NCI-H1694 treated with DMSO at 0.1 percent for 48 hours (cell line): ENCODE measurements around the gene GBX1.

Experiments used
- DNase-seq: peaks from one replicate; lab custom pipeline; 2025; lab: John Stamatoyannopoulos, UW

The GBX1 gene

DNA sequence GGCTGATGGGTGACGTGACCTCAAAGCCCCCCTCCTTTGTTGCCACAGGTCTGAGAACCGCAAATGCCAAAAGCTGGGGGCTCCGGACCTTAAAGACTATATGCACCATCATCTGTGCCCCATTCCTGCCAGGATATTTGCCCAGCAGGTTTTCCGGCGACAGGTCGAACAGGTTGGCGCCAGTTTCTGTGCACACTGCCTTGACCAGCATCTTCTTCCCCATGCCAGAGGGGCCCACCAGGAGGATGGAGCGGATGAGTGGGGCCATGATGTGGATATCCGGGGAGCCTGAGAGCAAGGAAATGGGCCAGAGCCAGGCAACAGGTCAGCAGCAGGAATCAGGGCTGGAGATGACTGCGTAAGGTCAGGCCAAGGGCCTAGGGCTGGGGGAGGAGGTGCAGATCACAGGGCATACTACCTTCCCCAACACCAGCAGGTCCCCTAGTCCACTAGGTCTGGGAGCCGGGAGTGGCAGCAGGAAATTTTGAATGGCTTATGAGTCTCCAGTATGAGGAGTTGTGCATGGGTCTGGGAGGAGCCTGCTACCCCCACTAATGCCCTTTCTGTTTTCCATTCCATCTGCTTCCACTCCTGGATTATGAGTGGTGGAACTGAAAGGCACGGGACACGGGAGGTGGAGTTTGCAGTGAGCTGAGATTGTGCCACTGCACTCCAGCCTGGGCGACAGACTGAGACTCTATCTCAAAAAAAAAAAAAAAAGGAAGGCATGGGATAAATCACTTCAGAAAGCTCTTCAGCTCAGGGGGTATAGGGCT, 25.9 kb upstream of the GBX1 start:
- no peak for DNase-seq

DNA sequence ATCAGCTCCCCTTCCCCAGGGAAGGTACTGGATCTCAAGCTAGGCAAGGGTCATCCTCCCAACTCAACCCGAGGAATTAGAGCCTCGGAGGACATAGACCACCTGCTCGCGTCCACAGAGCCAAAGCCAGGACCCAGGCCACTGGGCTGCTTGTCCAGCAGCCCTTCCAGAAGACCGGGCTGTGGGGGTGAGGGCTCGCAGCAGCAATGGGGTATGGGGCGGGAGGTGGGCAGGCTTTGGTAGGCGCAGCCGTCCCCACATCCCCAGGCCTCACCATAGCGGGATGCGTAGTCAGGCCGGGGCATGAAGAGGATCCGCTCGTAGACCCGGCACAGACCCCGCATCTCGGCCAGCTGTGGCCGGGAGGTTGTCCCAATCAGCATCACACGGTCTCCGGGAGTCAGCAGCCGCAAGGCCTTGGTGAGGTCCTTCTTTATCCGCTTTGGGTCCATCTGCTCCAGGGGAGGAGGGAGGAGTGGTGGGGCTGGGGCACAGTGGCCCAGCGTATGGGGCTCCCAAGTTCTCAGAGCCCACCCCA, 24.6 kb upstream of the GBX1 start:
- no peak for DNase-seq

- no peak for DNase-seq
Measured at GRCh38 chr7:151191544-151191943, 24.1 kb upstream of the GBX1 start.

GRCh38 chr7:151189038-151189437, 21.5 kb upstream of the GBX1 start:
- no peak for DNase-seq

GRCh38 chr7:151188252-151188542, 20.7 kb upstream of the GBX1 start:
- no peak for DNase-seq

DNA sequence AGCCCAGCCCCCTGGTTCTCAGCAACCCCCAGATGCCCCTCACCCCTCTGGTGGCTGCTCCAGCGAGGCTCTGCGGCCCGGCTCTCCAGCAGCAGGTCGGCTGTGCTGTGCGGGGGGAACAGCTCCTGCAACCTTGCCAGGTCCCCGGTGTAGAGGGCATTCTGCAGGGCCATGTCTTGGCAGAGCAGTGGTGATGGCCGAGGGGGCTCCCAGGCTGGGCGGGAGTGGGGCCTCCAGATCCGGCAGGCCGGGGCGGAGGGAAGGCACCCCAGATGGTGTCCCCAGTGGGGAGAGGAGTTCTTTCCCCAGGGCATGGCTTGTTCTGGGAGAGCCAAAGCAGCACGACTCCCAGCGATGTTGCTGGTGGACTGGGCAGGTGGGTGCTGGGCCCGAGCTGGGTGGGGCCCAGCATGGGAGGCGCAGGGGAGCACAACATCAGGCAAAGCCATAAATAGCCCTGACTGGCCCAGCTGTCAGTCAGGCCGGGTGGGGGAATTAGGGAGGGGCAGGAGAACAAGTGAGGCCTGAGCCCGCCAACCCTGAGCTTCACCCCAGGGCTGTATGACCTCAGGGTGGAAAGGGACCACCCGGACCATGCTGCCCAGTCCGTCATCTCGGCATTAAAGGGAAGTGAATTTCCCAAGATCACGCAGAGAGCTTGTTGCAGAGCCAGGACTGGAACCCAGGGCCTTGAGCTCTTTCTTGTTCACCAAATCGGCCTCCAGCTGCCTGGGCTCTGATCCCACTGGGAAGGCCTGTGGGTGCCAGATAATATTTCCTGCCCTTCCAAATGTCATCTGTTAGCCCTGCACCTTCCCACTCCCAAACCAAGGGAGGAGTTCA, 20.1 kb upstream of the GBX1 start:
- DNase-seq: no peak

GRCh38 chr7:151186640-151187408, 19.3 kb upstream of the GBX1 start, which contains the start of gene ASB10:
Gene ASB10 (minus strand): TSS chr7:151187250. CDS start chr7:151187130, 120 bp downstream.
- no peak for DNase-seq

GRCh38 chr7:151185762-151186639, 18.5 kb upstream of the GBX1 start:
- no peak for DNase-seq

DNA sequence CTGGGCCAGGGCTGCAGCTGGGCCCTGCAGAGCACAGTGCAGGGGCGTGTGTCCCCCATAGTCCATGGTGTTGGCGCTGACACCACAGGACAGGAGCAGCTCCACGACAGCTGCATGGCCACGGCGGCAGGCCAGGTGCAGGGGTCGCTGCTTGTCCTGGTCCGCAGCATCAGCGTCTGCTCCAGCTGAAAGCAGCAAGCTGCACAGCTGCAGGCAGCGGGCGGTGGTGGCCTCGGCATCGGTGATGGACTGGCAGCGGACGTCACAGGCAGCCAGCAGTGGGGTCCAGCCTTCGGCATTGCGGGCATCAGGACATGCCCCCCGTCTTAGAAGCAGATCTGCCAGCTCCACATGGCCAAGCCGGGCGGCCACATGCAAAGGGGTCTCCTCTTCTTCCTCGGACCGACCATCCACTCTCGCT, 13.5 kb upstream of the GBX1 start:
- no peak for DNase-seq

GRCh38 chr7:151179946-151180345, 12.5 kb upstream of the GBX1 start:
- no peak for DNase-seq

GRCh38 chr7:151179287-151179860, 11.9 kb upstream of the GBX1 start:
- no peak for DNase-seq

DNA sequence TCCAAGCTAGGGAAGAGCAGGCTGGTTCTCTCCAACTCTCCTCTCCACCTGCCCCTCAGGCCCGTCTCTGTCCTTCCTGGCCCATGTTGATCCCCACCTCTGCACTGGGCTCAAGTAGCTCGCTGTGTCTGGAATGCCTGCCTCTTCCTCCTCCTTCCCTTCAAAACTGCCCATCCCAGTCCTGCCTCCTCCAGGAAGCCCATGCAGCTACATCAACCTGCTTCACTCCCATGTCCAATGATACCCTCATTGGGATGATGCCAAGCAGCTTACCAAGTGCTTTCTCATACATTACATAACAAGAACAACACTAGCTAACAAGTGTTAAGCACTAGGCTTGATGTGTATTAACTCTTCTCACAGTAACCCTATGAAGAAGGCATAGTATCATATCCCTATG, 11.3 kb upstream of the GBX1 start:
- DNase-seq: no peak

DNA sequence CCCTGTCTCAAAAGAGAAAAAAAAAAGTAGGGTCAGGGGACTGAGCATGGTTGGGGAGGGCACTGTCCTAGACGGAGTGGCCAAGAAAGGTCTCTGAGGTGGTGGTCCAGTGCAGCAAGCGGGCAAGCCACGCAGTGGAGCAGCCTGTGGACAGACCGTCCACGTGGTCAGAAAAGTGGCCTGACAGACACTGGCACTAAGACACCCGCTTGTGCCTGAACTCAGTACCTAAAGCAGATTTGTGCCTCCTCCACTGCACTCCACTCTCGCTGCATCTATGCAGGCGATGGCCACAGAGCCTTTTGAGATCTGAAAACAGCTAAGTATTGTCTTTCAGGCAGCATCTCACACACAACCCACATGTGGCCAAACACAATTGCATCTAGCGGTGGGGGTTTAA, 10.7 kb upstream of the GBX1 start:
- DNase-seq: no peak

- no peak for DNase-seq
Measured at GRCh38 chr7:151177310-151177709, 9.8 kb upstream of the GBX1 start.

DNA sequence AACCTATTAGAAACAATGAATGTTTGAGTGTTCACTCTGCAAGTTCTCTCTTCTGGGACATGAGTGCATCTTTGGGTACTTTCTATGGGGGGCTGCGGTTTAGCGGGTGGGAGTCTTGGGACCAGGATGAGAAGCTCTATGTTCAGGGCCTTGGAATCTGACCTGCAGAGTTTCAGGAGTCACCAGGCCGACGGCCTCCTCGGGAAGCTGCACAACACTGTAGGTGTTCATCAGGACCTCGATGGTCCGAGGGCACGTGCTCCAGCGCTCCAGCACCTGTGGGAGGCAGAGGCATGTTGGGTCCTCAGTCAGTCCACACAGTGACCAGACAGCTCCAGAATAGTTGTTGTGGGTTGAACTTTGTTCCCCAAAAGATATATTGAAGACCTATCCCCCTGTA, 8.9 kb upstream of the GBX1 start:
- DNase-seq: no peak

DNA sequence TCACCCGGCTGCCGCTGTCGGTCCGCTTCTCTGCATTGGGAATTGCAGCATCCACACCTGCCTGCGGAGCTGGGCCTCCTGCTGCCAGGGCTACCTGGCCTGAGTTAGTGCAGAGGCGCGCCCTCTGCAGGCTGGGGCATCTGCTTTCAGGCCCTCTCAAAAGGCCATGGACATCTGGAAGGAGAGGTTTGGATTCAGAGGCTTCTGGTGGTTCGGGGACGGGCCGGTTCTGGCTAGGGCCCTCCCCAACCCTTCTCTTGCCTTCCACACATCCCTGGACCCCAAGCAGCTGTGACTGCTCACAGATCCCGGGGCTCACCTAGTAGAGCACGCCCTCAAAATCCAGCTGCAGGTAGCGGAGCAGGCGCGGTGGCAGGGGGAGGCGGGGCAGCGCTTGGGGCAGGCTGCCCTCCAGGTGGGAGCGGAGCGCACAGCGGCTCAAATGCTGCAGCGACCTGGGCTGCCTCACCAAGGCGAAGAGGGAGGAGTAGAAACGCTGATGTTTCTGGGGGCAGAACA, 8.4 kb upstream of the GBX1 start:
- DNase-seq: no peak

DNA sequence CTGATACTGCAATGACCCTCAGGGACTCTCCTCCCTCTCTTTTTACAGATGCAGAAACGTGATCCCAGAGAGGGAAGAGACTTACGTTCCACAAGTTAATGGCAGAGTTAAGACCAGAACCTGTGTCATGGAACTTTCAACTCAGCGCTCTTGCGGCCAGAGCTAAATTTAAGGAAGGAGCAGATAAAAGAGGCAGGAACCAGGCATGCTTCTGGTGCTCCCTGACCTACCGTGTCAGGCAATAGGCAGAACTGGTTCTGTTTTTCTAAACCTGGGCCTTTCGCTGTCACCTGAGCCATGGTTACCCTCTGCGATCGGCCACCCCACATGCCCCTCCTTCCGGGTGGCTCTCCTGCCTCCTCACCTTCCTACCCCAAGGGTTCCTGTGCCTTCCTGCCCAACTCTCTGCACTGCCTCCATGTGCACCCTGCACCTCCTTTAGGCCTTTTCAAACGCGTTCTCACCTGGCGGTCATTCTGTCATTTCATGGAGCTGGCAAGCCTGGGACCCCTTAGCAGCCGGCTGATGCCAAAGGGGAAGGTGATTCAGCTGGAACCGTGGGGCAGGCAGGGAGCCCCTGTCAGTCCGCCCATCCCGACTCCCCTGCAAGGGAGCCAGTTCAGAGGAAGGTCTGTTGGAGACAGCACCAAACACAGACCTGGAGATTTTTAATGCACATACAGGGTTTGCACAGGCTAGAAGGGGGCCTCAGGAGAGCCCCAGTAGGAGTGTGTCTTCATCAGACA, 7.7 kb upstream of the GBX1 start:
- no peak for DNase-seq

DNA sequence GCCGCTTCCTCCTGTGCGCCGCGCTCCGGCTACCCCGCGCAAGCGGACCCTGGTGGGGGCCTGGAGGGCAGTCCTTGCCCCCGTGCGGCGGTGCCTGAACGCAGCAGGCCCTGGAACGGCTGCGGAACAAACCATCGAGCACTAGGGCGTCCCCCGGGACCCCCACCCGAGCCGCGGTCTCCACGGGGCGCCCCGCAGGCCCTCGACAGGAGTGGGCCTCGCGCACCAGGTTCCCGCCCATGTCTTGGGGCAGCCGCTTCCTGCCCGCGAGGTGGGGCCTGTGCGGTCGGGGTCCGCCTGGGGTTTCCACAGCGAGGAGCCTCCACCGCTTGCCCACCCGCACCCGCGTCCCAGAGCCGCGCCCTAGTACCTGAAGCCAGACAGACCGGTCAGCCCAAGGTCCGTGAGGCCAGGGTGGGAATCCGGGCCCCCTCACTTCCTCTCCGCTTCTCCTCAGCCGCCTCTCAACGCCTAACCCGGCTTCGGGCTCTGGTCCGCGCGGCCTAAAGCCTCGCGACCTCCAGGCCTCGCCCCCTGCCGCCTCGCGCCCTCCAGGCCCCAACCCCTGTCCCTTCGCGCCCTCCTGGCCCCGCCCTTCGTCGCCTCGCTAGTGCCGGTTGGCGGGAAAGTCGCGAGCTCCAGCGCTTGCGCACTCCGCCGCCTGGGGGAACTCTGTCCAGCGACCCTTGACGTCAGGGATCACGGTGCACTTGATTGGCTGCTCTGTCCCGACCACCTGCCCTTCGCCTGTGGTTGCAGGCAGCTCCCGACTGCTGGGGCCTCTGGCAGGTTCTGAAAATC, 7.0 kb upstream of the GBX1 start:
- no peak for DNase-seq
